ENCODE results near the gene TAF11L14.

Gene TAF11L14

DNA sequence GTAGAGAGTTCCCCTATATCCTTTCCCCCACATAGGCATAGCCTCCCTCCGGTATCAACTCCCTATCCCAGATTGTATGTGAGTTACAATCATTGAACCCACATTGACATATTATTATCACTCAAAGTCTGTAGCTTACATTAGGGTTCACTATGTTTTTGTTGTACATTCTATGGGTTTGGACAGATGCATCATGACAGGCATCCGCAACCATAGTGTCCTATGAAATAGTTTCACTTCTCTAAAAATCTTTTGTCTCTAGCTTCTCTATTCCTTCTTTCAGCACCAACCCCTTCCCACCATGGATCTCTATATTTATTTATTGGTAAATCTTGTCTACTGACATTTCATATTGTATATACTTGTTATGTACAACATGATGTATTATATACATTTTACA is 31.6 kb downstream of the TAF11L14 start:
- in situ Hi-C loops (cut with HindIII; ENCODE audit: low sequenced_read_pairs): no loop called here
- TF ChIP-seq, protein P1, sequence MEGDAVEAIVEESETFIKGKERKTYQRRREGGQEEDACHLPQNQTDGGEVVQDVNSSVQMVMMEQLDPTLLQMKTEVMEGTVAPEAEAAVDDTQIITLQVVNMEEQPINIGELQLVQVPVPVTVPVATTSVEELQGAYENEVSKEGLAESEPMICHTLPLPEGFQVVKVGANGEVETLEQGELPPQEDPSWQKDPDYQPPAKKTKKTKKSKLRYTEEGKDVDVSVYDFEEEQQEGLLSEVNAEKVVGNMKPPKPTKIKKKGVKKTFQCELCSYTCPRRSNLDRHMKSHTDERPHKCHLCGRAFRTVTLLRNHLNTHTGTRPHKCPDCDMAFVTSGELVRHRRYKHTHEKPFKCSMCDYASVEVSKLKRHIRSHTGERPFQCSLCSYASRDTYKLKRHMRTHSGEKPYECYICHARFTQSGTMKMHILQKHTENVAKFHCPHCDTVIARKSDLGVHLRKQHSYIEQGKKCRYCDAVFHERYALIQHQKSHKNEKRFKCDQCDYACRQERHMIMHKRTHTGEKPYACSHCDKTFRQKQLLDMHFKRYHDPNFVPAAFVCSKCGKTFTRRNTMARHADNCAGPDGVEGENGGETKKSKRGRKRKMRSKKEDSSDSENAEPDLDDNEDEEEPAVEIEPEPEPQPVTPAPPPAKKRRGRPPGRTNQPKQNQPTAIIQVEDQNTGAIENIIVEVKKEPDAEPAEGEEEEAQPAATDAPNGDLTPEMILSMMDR (IDR thresholded peaks at IDR 0.05; ENCODE audit: low read depth, low read length): no peak
- no peak for DNase-seq (ENCODE audit: low read depth, low spot score)
- H3K4me3 ChIP-seq (ENCODE audit: low read depth, low read length): no peak overlapping the region

DNA sequence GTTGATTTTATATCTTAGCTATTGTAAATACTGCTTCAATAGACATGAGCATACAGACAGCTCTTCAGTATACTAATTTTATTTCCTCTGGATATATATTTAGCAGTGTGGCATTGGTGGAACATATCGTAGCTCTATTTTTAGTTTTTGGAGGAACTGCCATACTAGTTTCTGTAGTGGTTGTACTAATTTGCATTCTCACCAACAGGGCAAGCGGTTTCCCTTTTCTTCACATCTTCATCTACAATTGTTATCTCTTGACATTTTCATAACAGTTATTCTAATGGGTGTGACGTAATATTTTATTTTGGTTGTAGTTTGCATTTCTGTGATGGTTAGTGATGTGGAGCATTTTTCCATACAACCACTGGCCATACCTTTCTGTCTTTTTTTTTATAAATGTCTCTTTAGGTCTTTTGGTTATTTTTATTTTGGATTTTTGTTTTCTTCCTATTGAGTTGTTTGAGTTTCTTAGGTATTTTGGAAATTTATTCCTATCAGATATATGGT is 32.5 kb downstream of the TAF11L14 start:
- H3K4me3 ChIP-seq (ENCODE audit: low read depth, low read length): no peak overlapping the region
- in situ Hi-C loops (cut with HindIII; ENCODE audit: low sequenced_read_pairs): no loop called here
- TF ChIP-seq, protein P1 (IDR thresholded peaks at IDR 0.05; ENCODE audit: low read depth, low read length): no peak
- no peak for DNase-seq (ENCODE audit: low read depth, low spot score)

DNA sequence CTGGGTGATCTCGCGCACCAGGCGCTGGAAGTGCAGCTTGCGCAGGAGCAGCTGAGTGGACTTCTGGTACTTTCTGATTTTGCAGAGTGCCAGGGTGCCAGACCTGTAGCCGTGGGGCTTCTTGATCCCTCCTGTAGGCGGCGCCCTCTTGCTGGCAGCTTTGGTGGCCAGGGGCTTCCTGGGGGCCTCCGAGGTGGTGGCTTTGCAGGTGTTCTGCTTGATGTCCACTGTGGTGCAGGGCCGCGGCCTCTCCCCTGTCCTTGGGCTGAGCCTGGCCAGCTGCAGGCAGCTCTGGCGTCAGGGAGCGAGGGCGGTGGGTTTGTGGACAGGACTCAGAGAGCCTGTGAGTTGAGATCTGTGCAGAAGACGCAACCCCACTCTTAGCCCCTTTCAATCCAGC is 36.1 kb downstream of the TAF11L14 start:
- in situ Hi-C loops (cut with HindIII; ENCODE audit: low sequenced_read_pairs): no loop called here
- H3K4me3 ChIP-seq (ENCODE audit: low read depth, low read length): no peak overlapping the region
- TF ChIP-seq, protein P1 (IDR thresholded peaks at IDR 0.05; ENCODE audit: low read depth, low read length): no peak
- no peak for DNase-seq (ENCODE audit: low read depth, low spot score)

DNA sequence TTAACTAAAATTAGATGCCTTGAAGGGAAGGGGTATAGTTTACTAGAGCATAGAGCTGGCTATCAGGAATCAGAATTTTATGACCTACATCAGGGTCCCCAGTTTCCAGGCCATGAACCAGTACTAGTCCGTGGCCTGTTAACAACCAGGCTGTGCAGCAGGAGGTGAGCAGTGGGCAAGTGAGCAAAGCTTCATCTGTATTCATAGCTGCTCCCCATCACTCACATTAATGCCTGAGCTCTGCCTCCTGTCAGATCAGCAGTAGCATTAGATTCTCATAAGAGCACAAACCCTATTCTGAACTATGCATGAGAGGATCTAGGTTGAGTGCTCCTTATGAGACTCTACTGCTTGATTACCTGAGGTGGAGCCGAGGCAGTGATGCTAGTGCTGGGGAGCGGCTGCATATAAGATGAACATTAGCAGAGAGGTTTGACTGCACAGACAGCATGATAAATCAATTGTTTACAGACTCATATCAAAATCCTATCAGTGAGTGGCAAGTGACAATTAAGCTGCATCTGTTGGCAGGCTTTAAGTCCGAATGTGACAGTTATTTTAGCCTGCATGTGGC is 44.6 kb downstream of the TAF11L14 start:
- no peak for DNase-seq (ENCODE audit: low read depth, low spot score)
- TF ChIP-seq, protein P1 (IDR thresholded peaks at IDR 0.05; ENCODE audit: low read depth, low read length): no peak
- in situ Hi-C loops (cut with HindIII; ENCODE audit: low sequenced_read_pairs): no loop called here
- no peak overlapping the region for H3K4me3 ChIP-seq (ENCODE audit: low read depth, low read length)

GRCh38 chr5:17679597-17680203 is 45.4 kb downstream of the TAF11L14 start:
- in situ Hi-C loops (cut with HindIII; ENCODE audit: low sequenced_read_pairs): no loop called here
- H3K4me3 ChIP-seq (ENCODE audit: low read depth, low read length): no peak overlapping the region
- TF ChIP-seq, protein P1 (IDR thresholded peaks at IDR 0.05; ENCODE audit: low read depth, low read length): no peak
- no peak for DNase-seq (ENCODE audit: low read depth, low spot score)

DNA sequence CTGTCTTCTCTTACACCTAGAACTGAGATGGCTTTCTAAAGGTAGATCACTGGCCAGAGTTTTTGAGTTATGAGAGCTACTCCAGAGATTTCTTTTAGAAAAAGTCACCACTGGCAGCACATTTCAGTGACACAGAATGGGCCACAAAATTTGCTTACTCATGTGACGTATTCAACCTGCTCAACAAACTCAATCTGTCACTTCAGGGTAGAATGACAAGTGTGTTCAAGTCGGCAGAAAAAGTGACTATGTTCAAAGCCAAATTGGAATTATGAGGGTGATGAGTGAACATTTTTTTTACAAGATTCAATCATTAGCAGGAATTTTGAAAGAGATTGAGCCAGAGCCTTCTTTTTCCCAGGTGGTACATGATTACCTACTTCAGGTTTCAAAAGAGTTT is 46.5 kb downstream of the TAF11L14 start:
- in situ Hi-C loops (cut with HindIII; ENCODE audit: low sequenced_read_pairs): no loop called here
- H3K4me3 ChIP-seq (ENCODE audit: low read depth, low read length): no peak overlapping the region
- no peak for DNase-seq (ENCODE audit: low read depth, low spot score)
- TF ChIP-seq, protein P1 (IDR thresholded peaks at IDR 0.05; ENCODE audit: low read depth, low read length): no peak
